Activated CD4-positive, alpha-beta T cell treated with anti-CD3 and anti-CD28 coated beads for 4 hours (primary cell): ENCODE measurements around the gene GCDH.
A peak's percentile ranks its signal among the peaks of the same experiment; 100 is the strongest.

Source experiments
- DNase-seq, 2 donors: peaks; one replicate each; pipeline ENCODE4 v3.0.0-alpha.2; 2020

The GCDH gene

GRCh38 chr19:12943437-12944044, 52.6 kb downstream of the GCDH start:
- DNase-seq: no peak

- DNase-seq: no peak
Measured at GRCh38 chr19:12944104-12944674, 53.2 kb downstream of the GCDH start.

GRCh38 chr19:12945479-12946091, 54.6 kb downstream of the GCDH start, which contains the start of gene RAD23A:
RAD23A (plus strand) TSS chr19:12945862; CDS start chr19:12945949, 87 bp downstream.
- DNase-seq: peak; percentile 99

- peak; percentile 36 to 53 for DNase-seq
Measured at GRCh38 chr19:12946092-12946721, 55.2 kb downstream of the GCDH start.

GRCh38 chr19:12946731-12947496, 56.0 kb downstream of the GCDH start:
- DNase-seq: no peak

- no peak for DNase-seq
Measured at GRCh38 chr19:12947702-12948611, 57.0 kb downstream of the GCDH start.

- DNase-seq: no peak
Measured at GRCh38 chr19:12948612-12949362, 57.8 kb downstream of the GCDH start.
